Gastroesophageal sphincter (tissue), 4 donors: ENCODE results near the gene KPNA6. TPM values are rescaled to one million over a fixed set of nuclear protein-coding genes. Genes with fewer than 3 reads are reported as not detected.

ENCODE experiments used
- ATAC-seq: fragments of 150-250 bp; one replicate; pipeline ENCODE4 v1.9.1; 2016; ENCODE audit warnings: mild to moderate bottlenecking, moderate library complexity
- H3K27ac ChIP-seq, 4 donors: fragments of 200-600 bp; sonication (generic) in 3 of 4; 1 replicate in 3 of 4; 2 replicates in 1 of 4; pipeline ENCODE4 v1.5.1; 2016 to 2019
- H3K27me3 ChIP-seq: fragments of 200-600 bp; sonication (generic); one replicate; pipeline ENCODE4 v1.5.1; 2019
- H3K36me3 ChIP-seq, 2 donors: fragments of 200-600 bp; sonication (generic); one replicate each; pipeline ENCODE4 v1.5.1; 2019; ENCODE audit warnings: control low read depth in 1 of 2
- H3K4me1 ChIP-seq, 3 donors: fragments of 200-600 bp; sonication (generic); 1 replicate in 2 of 3; 2 replicates in 1 of 3; pipeline ENCODE4 v1.5.1; 2016 to 2019; ENCODE audit warnings: control low read depth in 2 of 3
- H3K4me3 ChIP-seq, 2 donors: fragments of 200-600 bp; sonication (generic); one replicate each; pipeline ENCODE4 v1.5.1; 2019; ENCODE audit warnings: mild to moderate bottlenecking in 1 of 2, moderate library complexity in 1 of 2
- H3K9me3 ChIP-seq, 3 donors: fragments of 200-600 bp; sonication (generic); one replicate each; pipeline ENCODE4 v1.5.1; 2017 to 2019; ENCODE audit warnings: control low read depth in 2 of 3
- CTCF ChIP-seq, 4 experiments: fragments of 200-600 bp in 2 of 4; fragments of 450-650 bp in 2 of 4; sonication (generic) in 1 of 4; IDR thresholded peaks; one replicate each; pipeline ENCODE4 v1.5.1; 2017 to 2019; ENCODE audit warnings: antibody characterized with exemption in 4 of 4, mild to moderate bottlenecking in 2 of 4, moderate library complexity in 2 of 4
- EP300 ChIP-seq: sonication (generic); formaldehyde crosslinking; IDR thresholded peaks from one replicate; pipeline ENCODE4 v1.6.1; 2017; ENCODE audit warnings: antibody characterized with exemption, mild to moderate bottlenecking
- POLR2A ChIP-seq, 2 donors: fragments of 450-650 bp; IDR thresholded peaks; one replicate each; pipeline ENCODE4 v1.6.1; 2017; ENCODE audit warnings: antibody characterized with exemption in 2 of 2, mild to moderate bottlenecking in 2 of 2, moderate library complexity in 1 of 2
- POLR2AphosphoS5 ChIP-seq: sonication (generic); formaldehyde crosslinking; IDR thresholded peaks from one replicate; pipeline ENCODE4 v1.6.1; 2017; ENCODE audit warnings: antibody characterized with exemption
- WGBS, 2 donors: methylation state at CpG; one replicate each; pipeline ENCODE4 v1.1.5; 2018; ENCODE audit warnings: low coverage in 1 of 2; 5-methylcytosine and 5-hydroxymethylcytosine counted together
- total RNA-seq, 4 donors: library from RNA; depleted of rRNA; stranded (reverse); fragments of >200 nt; gene quantifications; one replicate each; pipeline ENCODE4 v1.1.0, GENCODE V29; 2016

The KPNA6 gene
- total RNA-seq, 4 donors from 2014 or later = 52.9 to 70.4 (median 57.6) TPM

- H3K36me3 ChIP-seq = peaks cover 0 to 38% of the 10 kb centered on the region in 2 donors
- H3K27me3 ChIP-seq = no peaks in the 10 kb centered on the region
- peak overlapping the region; percentile 43 to 95 (median 89) for H3K27ac ChIP-seq
- ATAC-seq = no peak
- no peaks in the 10 kb centered on the region for H3K9me3 ChIP-seq
- H3K4me1 ChIP-seq = peaks cover 6 to 40% (median 15%) of the 10 kb centered on the region in 3 donors
- H3K4me3 ChIP-seq = peak overlapping the region in 1 of 2 donors; percentile 72
- 0 to 20% methylated on average over 1 of the region's 6 CpGs for WGBS, 2 donors
- TF ChIP-seq POLR2A (IDR thresholded peaks at IDR 0.05) = no peak
- TF ChIP-seq EP300 = no peak
- TF ChIP-seq CTCF (IDR thresholded peaks at IDR 0.05) = no peak
- TF ChIP-seq POLR2AphosphoS5 = no peak
Measured at GRCh38 chr1:32199717-32200072, 91.8 kb downstream of the KPNA6 start.

- Histone ChIP-seq H3K27me3 (no peaks in the 10 kb centered on the region), H3K27ac (peak within 1 kb of the TSS; percentile 43 to 95 (median 89)), H3K4me1 (peaks cover 6 to 47% (median 20%) of the 10 kb centered on the region in 3 donors), H3K36me3 (peaks cover 0 to 31% of the 10 kb centered on the region in 2 donors), H3K4me3 (peak within 1 kb of the TSS; percentile 58 to 72), H3K9me3 (no peaks in the 10 kb centered on the region)
- no peak for TF ChIP-seq EP300
- peak; percentile 16 for TF ChIP-seq POLR2AphosphoS5
- WGBS, 2 donors = 0 to 1% methylated on average over 4 to 9 of the region's 34 CpGs
- ATAC-seq = peak; percentile 69
Measured at GRCh38 chr1:32200226-32201010, 92.6 kb downstream of the KPNA6 start, which contains the start of gene CCDC28B. CCDC28B (plus strand) TSS chr1:32200595; CDS start chr1:32201936, 1,341 bp downstream.

GRCh38 chr1:32201011-32201855 is 93.4 kb downstream of the KPNA6 start:
- Histone ChIP-seq H3K27me3 (no peaks in the 10 kb centered on the region), H3K9me3 (no peaks in the 10 kb centered on the region), H3K36me3 (peaks cover 0 to 23% of the 10 kb centered on the region in 2 donors), H3K27ac (peak overlapping the region; percentile 43 to 95 (median 89)), H3K4me3 (peak overlapping the region; percentile 58 to 72), H3K4me1 (peaks cover 6 to 55% (median 25%) of the 10 kb centered on the region in 3 donors)
- WGBS, 2 donors = 0% methylated on average over 2 to 7 of the region's 26 CpGs
- peak; percentile 40 for ATAC-seq
- no peak for TF ChIP-seq EP300
- peak in 1 of 4 experiments; percentile 33 for TF ChIP-seq CTCF (IDR thresholded peaks at IDR 0.05)

- no peaks in the 10 kb centered on the region for H3K27me3 ChIP-seq
- WGBS, 2 donors = 27 to 33% methylated on average over 19 to 24 of the region's 26 CpGs
- peak overlapping the region in 3 of 4 donors; percentile 66 to 72 (median 66) for H3K27ac ChIP-seq
- no peak for ATAC-seq
- H3K4me3 ChIP-seq = peak overlapping the region; percentile 51 to 69
- H3K4me1 ChIP-seq = peaks cover under 1 to 53% (median 21%) of the 10 kb centered on the region in 3 donors
- TF ChIP-seq POLR2A (IDR thresholded peaks at IDR 0.05) = no peak
- TF ChIP-seq POLR2AphosphoS5 = no peak
- no peak for TF ChIP-seq CTCF (IDR thresholded peaks at IDR 0.05)
- TF ChIP-seq EP300 = no peak
- no peaks in the 10 kb centered on the region for H3K36me3 ChIP-seq
- no peaks in the 10 kb centered on the region for H3K9me3 ChIP-seq
Measured at GRCh38 chr1:32204943-32205361, 97.1 kb downstream of the KPNA6 start.
